ENCODE measurements around the gene PRDX4. TPM values are rescaled to one million over a fixed set of nuclear protein-coding genes. Genes with fewer than 3 reads are reported as not detected.
A peak's percentile ranks its signal among the peaks of the same experiment; 100 is the strongest.

Gene PRDX4
- polyA plus RNA-seq, 2 of the 4 experiments (the other 2 are of a cell fraction): 212 to 283 TPM

- POLR2A ChIA-PET: no interaction called here
- DNase-seq (ENCODE audit: low read depth in 1 of 2, low spot score in 1 of 2) (no peak), ATAC-seq (no peak), FAIRE-seq (no peak)
- Histone ChIP-seq H3K4me3 (no peak overlapping the region), H3K27ac (no peak overlapping the region), H3K9me3 (no peaks in the 10 kb centered on the region), H3K4me1 (no peaks in the 10 kb centered on the region), H3K4me2 (no peak overlapping the region)
- 27% methylated on average over 4 of the region's 4 CpGs for WGBS (ENCODE audit: missing lambda C conversion rate)
- no peak for TF ChIP-seq MAZ (IDR thresholded peaks at IDR 0.05; ENCODE audit: borderline replicate concordance, low read depth, low read length)
- TF ChIP-seq CTCF (IDR thresholded peaks at IDR 0.05): no peak
- TF ChIP-seq HEYL (CRISPR knock-in tag; IDR thresholded peaks at IDR 0.05): no peak
- no peak for TF ChIP-seq RAD21 (conservative IDR thresholded peaks at IDR 0.05 in 1 of 2, IDR thresholded peaks at IDR 0.05 in 1 of 2)
- no peak for TF ChIP-seq HOXA7 (CRISPR knock-in tag; IDR thresholded peaks at IDR 0.05)
- no peak for TF ChIP-seq ZNF302 (CRISPR knock-in tag; IDR thresholded peaks at IDR 0.05)
- no peak for TF ChIP-seq JUNB (IDR thresholded peaks at IDR 0.05)
- TF ChIP-seq HOXB5 (CRISPR knock-in tag; IDR thresholded peaks at IDR 0.05): no peak
- TF ChIP-seq REST (IDR thresholded peaks at IDR 0.05): no peak
- no peak for TF ChIP-seq MAFK (IDR thresholded peaks at IDR 0.05; ENCODE audit: partially characterized antibody)
- TF ChIP-seq HES2 (IDR thresholded peaks at IDR 0.05): no peak
- no peak for TF ChIP-seq ELK1 (IDR thresholded peaks at IDR 0.05; ENCODE audit: low read depth, low read length)
- TF ChIP-seq KDM1A (IDR thresholded peaks at IDR 0.05; ENCODE audit: low read depth): no peak
- TF ChIP-seq MYC (IDR thresholded peaks at IDR 0.05; ENCODE audit: borderline replicate concordance, low read length): no peak
- TF ChIP-seq ZC3H11A (IDR thresholded peaks at IDR 0.05): no peak
- CTCF ChIA-PET: no interaction called here
These were observed 36.2 kb upstream of the PRDX4 start for GRCh38 chrX:23631136-23631535.

- Histone ChIP-seq H3K4me3 (no peak overlapping the region), H3K27ac (no peak overlapping the region), H3K9me3 (no peaks in the 10 kb centered on the region), H3K4me2 (no peak overlapping the region), H3K4me1 (no peaks in the 10 kb centered on the region)
- ATAC-seq (peak; percentile 59 to 69; a peak in 3 of 6 replicates), DNase-seq (ENCODE audit: low read depth in 1 of 2, low spot score in 1 of 2) (peak; percentile 8 to 9), FAIRE-seq (peak; percentile 91)
- TF ChIP-seq CTCF (IDR thresholded peaks at IDR 0.05) (peak; percentile 45), RAD21 (conservative IDR thresholded peaks at IDR 0.05 in 1 of 2, IDR thresholded peaks at IDR 0.05 in 1 of 2) (peak; percentile 54; a peak in 4 of 5 replicates), KDM1A (IDR thresholded peaks at IDR 0.05; ENCODE audit: low read depth) (no peak), SMC3 (IDR thresholded peaks at IDR 0.05) (peak; percentile 21; the same call in 1 of the 3 replicates)
- ChIA-PET CTCF (interaction anchor here (0.7 to 1.6 kb wide), 5 partner anchors 10 to 1659 kb away, joined by 3 to 4 read pairs (median 3); no protein-coding TSS in a partner anchor), POLR2A (no interaction called here)
- 57% methylated on average over 3 of the region's 3 CpGs for WGBS (ENCODE audit: missing lambda C conversion rate)
These were observed 33.3 kb upstream of the PRDX4 start for GRCh38 chrX:23633834-23634580.
